DOHH2 (cell line): ENCODE data around the gene ARID1B.

Experiments
- EZH2phosphoT487 ChIP-seq: fragments of 200-600 bp; sonication (generic); IDR thresholded peaks from 2 replicates; pipeline ENCODE4 v1.6.1; 2017; ENCODE audit warnings: borderline replicate concordance, mild to moderate bottlenecking, antibody characterized with exemption, low read length, moderate library complexity, mixed read lengths
- TF ChIP-seq, protein P1 (sequence below): fragments of 200-600 bp; sonication (generic); IDR thresholded peaks from one replicate; pipeline ENCODE4 v1.5.1; 2014; ENCODE audit warnings: antibody characterized with exemption, mild to moderate bottlenecking, low read depth, low read length; ENCODE audit not compliant: poor library complexity, severe bottlenecking

DNA sequence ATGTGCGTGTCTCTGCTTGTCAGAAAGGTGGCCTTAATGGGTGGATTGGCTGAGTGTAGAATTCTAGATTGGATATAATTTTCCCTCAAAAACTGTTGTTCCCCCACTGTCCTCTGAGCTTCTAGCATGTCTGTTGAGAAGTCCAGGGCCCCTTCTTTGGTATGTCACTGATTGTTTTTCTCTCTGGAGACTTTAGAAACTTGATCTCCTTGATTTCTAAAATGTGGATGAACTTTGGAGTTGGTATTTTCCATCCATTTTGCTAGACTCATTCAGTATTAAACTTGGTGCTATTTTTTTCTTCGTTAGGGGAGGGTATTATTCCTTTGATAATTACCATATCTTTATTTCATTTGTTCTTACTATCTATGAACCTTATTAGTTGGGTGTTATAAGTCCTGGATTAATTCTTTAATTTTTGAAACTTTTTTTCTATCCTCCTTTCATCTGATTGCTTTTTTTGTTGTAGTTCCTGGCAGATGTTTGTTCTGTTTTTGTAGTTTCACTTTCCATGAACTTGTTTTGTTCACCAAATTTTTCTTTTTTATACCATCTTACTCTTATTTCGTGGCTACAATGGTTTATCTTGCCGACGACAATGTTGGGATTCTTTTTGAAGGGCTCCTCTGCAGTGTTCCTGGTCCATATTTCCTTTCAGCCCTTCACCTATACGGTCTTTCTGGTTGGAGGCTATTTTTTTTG lies 68.4 kb downstream of the ARID1B start:
- TF ChIP-seq, protein P1, sequence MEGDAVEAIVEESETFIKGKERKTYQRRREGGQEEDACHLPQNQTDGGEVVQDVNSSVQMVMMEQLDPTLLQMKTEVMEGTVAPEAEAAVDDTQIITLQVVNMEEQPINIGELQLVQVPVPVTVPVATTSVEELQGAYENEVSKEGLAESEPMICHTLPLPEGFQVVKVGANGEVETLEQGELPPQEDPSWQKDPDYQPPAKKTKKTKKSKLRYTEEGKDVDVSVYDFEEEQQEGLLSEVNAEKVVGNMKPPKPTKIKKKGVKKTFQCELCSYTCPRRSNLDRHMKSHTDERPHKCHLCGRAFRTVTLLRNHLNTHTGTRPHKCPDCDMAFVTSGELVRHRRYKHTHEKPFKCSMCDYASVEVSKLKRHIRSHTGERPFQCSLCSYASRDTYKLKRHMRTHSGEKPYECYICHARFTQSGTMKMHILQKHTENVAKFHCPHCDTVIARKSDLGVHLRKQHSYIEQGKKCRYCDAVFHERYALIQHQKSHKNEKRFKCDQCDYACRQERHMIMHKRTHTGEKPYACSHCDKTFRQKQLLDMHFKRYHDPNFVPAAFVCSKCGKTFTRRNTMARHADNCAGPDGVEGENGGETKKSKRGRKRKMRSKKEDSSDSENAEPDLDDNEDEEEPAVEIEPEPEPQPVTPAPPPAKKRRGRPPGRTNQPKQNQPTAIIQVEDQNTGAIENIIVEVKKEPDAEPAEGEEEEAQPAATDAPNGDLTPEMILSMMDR = no peak
- no peak for TF ChIP-seq EZH2phosphoT487
